PFSK-1 (cell line): ENCODE data around the gene MPND.
A peak's percentile ranks its signal among the peaks of the same experiment; 100 is the strongest.

Experiments used
- FOXP2 ChIP-seq: optimal IDR thresholded peaks from 2 replicates; pipeline ENCODE3; 2011; ENCODE audit warnings: borderline replicate concordance, control low read depth, inconsistent platforms; ENCODE audit not compliant: insufficient read depth; ENCODE audit errors: extremely low read length, extremely low read depth
- POLR2AphosphoS5 ChIP-seq: IDR thresholded peaks from 2 replicates; pipeline ENCODE4 v1.6.1; 2012; ENCODE audit warnings: low read depth, mild to moderate bottlenecking, control low read depth, low read length, moderate library complexity
- SIN3A ChIP-seq: IDR thresholded peaks from 2 replicates; pipeline ENCODE4 v1.6.1; 2012; ENCODE audit warnings: mild to moderate bottlenecking, low read length, moderate library complexity, borderline replicate concordance; ENCODE audit not compliant: insufficient read depth
- TAF1 ChIP-seq: IDR thresholded peaks from 2 replicates; pipeline ENCODE4 v1.6.1; 2012; ENCODE audit warnings: low read length, control low read depth, borderline replicate concordance; ENCODE audit not compliant: insufficient read depth
- TF ChIP-seq, protein P1 (sequence below), 2 experiments: IDR thresholded peaks; 2 replicates each; pipeline versions ENCODE4 v1.6.1 to v1.8.0; 2011 to 2012; ENCODE audit warnings: low read depth in 2 of 2, low read length in 2 of 2, control low read depth in 1 of 2, inconsistent platforms in 1 of 2, mild to moderate bottlenecking in 1 of 2, moderate library complexity in 1 of 2; ENCODE audit not compliant: insufficient read depth in 1 of 2

MPND gene

DNA sequence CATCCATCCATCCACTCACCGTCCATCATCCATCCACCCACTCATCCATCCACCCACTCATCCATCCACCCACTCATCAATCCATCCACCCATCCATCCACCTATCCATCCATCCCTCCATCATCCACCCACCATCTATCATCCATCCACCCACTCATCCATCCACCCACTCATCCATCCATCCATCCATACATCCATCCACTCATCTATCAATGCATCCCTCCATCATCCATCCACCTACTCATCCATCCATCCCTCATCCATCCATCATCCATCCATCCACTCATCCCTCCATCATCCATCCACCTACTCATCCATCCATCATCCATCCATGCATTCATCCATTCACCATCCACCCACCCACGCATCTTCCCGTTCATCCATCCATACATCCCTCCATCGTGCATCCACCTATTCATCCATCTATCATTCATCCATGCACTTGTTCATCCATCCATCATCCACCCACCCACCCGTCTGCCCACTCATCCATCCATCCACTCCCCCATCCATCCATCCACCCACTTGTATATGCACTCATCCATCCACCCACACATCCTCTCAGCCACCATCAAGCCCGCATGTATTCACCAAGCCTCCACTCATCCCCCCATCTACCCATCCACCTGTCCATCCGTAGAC, 8.3 kb upstream of the MPND start:
- TF ChIP-seq SIN3A (no peak), FOXP2 (no peak)
- TF ChIP-seq, protein P1, sequence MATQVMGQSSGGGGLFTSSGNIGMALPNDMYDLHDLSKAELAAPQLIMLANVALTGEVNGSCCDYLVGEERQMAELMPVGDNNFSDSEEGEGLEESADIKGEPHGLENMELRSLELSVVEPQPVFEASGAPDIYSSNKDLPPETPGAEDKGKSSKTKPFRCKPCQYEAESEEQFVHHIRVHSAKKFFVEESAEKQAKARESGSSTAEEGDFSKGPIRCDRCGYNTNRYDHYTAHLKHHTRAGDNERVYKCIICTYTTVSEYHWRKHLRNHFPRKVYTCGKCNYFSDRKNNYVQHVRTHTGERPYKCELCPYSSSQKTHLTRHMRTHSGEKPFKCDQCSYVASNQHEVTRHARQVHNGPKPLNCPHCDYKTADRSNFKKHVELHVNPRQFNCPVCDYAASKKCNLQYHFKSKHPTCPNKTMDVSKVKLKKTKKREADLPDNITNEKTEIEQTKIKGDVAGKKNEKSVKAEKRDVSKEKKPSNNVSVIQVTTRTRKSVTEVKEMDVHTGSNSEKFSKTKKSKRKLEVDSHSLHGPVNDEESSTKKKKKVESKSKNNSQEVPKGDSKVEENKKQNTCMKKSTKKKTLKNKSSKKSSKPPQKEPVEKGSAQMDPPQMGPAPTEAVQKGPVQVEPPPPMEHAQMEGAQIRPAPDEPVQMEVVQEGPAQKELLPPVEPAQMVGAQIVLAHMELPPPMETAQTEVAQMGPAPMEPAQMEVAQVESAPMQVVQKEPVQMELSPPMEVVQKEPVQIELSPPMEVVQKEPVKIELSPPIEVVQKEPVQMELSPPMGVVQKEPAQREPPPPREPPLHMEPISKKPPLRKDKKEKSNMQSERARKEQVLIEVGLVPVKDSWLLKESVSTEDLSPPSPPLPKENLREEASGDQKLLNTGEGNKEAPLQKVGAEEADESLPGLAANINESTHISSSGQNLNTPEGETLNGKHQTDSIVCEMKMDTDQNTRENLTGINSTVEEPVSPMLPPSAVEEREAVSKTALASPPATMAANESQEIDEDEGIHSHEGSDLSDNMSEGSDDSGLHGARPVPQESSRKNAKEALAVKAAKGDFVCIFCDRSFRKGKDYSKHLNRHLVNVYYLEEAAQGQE (IDR thresholded peaks at IDR 0.05; ENCODE audit: insufficient read depth in 1 of 2, low read depth in 2 of 2, low read length in 2 of 2): no peak

DNA sequence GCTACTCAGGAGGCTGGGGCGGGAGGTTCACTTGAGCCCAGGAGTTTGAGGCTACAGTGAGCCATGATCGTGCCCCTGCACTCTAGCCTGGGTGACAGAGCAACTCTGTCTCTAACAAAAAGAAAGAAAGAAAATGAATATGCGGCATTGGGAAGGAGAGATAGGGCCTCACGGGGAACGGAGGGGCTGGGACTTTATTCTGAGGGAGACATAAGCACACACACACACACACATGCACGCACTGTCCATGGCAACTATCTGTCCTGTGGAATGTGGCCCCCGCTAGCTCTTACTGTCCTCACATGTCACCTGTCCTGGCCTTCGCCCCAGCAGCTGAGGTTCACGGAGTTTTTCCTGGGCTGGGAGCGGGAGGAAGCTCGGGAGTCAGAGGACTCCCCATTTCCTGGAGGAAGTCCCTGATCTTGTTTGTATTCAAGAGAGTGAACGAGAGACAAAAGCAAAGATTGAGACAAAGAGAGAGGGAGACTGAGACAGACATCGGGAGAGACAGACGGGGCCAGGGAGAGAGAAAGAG, 5.4 kb upstream of the MPND start:
- TF ChIP-seq, protein P1 (IDR thresholded peaks at IDR 0.05; ENCODE audit: insufficient read depth in 1 of 2, low read depth in 2 of 2, low read length in 2 of 2): no peak
- TF ChIP-seq FOXP2 (no peak), POLR2AphosphoS5 (no peak), TAF1 (no peak), SIN3A (no peak)

DNA sequence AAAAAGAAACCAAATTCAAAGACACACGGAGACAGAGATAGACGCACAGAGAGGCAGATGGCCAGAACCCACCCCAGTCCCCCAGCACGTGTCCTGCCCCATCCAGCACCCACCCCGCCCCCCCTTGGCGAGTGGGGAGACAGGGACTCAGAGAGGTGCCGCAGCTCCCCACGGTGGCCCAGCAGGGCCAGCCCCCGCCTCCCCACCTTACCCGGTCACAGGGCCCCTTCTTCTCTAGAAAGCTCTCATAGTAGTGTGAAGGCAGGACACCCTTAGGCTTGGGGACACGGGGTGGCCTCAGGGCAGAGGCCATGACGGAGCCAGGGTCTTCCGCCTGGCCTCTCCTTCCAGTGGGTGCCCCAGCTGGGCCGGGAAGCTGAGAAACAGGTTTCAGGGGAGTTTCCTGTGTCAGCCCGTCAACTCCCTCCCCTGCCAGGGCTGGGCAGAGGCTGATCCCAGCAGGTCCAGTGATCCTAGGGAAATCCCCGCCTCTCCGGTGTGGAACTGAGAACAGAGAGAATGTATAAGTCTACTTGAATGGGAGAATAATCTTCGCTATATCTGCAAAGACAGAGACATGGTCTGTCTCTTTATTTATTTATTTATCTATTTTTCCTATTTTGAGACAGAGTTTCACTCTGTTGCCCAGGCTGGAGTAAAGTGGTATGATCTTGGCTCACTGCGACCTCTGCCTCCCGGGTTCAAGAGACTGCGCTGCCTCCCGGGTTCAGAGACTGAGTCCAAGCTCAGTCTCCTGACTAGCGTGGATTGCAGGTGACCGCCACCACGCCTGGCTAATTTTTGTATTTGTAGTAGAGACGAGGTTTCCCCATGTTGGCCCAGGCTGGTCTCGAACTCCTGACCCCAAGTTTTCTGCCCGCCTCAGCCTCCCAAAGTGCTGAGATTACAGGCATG, 4.7 kb upstream of the MPND start, which contains the start of gene STAP2:
Gene STAP2 (minus strand): TSS at position 387 of the 915 bp plus-strand sequence. CDS start 74 bp downstream, at position 313.
- no peak for TF ChIP-seq FOXP2

- TF ChIP-seq TAF1: no peak
- no peak for TF ChIP-seq POLR2AphosphoS5
- TF ChIP-seq FOXP2: no peak
- no peak for TF ChIP-seq SIN3A
- TF ChIP-seq, protein P1 (IDR thresholded peaks at IDR 0.05; ENCODE audit: insufficient read depth in 1 of 2, low read depth in 2 of 2, low read length in 2 of 2): no peak
Measured at GRCh38 chr19:4342314-4342614, 1.1 kb upstream of the MPND start.

- TF ChIP-seq SIN3A (no peak), FOXP2 (no peak), POLR2AphosphoS5 (peak; percentile 98), TAF1 (peak; percentile 57)
- TF ChIP-seq, protein P1 (IDR thresholded peaks at IDR 0.05; ENCODE audit: insufficient read depth in 1 of 2, low read depth in 2 of 2, low read length in 2 of 2): no peak
Measured at GRCh38 chr19:4342615-4343369, 570 bp upstream of the MPND start.
